22Rv1 (cell line): ENCODE results near the gene SPOCK1.

Source experiments
- ZFX ChIP-seq: fragments of 450-650 bp; IDR thresholded peaks from 2 replicates; pipeline ENCODE4 v1.6.1; 2017; ENCODE audit warnings: antibody characterized with exemption, borderline replicate concordance
- TF ChIP-seq, protein P1 (sequence below): fragments of 450-650 bp; IDR thresholded peaks from 2 replicates; pipeline ENCODE4 v1.5.1; 2017; ENCODE audit warnings: mild to moderate bottlenecking

DNA sequence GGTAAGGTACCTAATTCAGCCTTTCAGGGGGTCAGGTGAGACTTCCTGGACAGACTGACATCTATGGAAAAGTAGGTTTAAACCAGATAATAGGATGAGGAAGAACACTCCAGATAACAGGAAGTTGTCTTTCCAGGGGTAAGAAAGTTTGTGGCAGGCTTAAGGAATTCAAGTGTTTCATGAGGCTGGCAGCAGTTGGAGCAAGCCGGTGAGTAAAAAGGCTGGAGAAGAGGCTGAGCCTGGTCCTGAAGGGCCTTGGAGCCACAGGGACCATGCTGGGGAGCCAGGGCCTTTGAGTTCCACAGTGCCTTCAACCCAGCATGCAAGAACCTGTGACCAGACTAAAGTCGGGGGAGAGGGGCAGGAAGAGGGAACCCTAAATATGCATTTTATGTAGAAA lies 353.4 kb downstream of the SPOCK1 start:
- TF ChIP-seq, protein P1, sequence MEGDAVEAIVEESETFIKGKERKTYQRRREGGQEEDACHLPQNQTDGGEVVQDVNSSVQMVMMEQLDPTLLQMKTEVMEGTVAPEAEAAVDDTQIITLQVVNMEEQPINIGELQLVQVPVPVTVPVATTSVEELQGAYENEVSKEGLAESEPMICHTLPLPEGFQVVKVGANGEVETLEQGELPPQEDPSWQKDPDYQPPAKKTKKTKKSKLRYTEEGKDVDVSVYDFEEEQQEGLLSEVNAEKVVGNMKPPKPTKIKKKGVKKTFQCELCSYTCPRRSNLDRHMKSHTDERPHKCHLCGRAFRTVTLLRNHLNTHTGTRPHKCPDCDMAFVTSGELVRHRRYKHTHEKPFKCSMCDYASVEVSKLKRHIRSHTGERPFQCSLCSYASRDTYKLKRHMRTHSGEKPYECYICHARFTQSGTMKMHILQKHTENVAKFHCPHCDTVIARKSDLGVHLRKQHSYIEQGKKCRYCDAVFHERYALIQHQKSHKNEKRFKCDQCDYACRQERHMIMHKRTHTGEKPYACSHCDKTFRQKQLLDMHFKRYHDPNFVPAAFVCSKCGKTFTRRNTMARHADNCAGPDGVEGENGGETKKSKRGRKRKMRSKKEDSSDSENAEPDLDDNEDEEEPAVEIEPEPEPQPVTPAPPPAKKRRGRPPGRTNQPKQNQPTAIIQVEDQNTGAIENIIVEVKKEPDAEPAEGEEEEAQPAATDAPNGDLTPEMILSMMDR, result no peak
- no peak for TF ChIP-seq ZFX
